ENCODE results near the gene CLEC4M. TPM values are rescaled to one million over a fixed set of nuclear protein-coding genes. Genes with fewer than 3 reads are reported as not detected.

Gene CLEC4M
- total and polyA plus RNA-seq, 2 of the 8 experiments (the other 6 are each of a cell fraction or from before 2014, with no cell fraction given), result not detected

DNA sequence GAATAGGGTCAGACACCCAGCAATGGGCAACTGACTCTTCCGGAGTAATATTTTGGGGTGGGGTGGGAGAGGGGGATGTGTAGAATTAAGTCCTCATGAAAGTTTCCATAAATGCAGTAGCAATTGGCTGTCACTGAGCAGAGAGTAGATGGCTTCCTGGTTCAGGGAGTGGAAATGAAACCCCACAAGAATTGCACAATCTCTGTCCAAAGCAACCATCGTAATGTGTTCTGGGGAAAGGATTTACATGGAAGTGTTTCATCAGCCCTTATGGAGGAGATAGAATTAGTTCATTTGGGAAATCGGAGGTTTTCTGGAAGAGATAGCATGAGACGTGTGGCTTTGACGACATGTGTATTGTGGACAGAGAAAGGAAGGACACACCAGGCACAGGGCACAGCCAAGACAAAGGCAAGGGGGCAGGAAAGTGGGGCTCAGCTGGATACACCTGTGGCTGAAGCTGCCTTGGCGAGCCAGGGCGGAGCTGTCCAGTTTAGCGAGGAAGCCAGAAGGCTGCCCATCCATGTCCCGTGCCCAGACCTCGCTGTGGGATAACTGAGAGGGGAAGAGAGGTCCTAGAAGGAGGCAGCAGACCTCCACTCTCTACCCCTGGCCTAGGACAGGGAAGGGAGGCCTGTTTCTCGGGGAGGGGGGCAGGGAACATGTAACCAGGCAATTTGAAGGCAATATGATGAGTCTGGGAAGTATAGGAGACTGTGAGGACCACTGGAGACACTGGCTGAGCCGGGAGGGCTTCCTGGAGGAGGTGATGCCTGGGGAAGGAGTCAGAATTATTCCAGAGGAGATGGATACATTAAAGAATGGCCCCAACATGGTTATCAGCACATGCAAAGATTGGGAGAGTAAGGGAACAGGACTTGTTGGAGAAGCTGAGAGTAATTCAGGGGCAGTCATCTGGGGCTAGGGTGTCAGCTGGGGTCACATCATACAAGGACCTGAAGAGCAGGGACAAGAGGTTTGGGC, 28.5 kb upstream of the CLEC4M start:
- H2BK120ac ChIP-seq (replicated peaks; ENCODE audit: low read depth, low read length), result no peak overlapping the region
- H4K8ac ChIP-seq (ENCODE audit: extremely low read depth, insufficient read depth, low read length), result no peak overlapping the region
- no peaks in the 10 kb centered on the region for H3K79me1 ChIP-seq (ENCODE audit: low read depth, low read length)
- no peak overlapping the region for H4K5ac ChIP-seq (ENCODE audit: insufficient read length, low read depth, low read length)
- WGBS, 2 experiments (ENCODE audit: extremely low coverage in 1 of 2, insufficient coverage in 1 of 2, insufficient read length in 1 of 2, insufficient replicate concordance in 2 of 2, low coverage in 1 of 2, low lambda C conversion rate in 2 of 2, missing lambda C conversion rate in 1 of 2), result 82% methylated on average over 11 of the region's 12 CpGs; no CpG with 5 or more reads in 1 of the 2 experiments
- TF ChIP-seq, protein P1, sequence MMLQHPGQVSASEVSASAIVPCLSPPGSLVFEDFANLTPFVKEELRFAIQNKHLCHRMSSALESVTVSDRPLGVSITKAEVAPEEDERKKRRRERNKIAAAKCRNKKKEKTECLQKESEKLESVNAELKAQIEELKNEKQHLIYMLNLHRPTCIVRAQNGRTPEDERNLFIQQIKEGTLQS (IDR thresholded peaks at IDR 0.05; ENCODE audit: insufficient read depth, low read depth, low read length), result no peak
- no peak for TF ChIP-seq BCL11A (IDR thresholded peaks at IDR 0.05; ENCODE audit: low read depth in 2 of 2, low read length in 2 of 2)
- no peak for TF ChIP-seq CEBPB (IDR thresholded peaks at IDR 0.05; ENCODE audit: low read depth, low read length)
- TF ChIP-seq SRF (IDR thresholded peaks at IDR 0.05; ENCODE audit: low read depth, low read length), result no peak
- no peak for TF ChIP-seq CHD2 (IDR thresholded peaks at IDR 0.05; ENCODE audit: low read length)
- TF ChIP-seq, protein P2, sequence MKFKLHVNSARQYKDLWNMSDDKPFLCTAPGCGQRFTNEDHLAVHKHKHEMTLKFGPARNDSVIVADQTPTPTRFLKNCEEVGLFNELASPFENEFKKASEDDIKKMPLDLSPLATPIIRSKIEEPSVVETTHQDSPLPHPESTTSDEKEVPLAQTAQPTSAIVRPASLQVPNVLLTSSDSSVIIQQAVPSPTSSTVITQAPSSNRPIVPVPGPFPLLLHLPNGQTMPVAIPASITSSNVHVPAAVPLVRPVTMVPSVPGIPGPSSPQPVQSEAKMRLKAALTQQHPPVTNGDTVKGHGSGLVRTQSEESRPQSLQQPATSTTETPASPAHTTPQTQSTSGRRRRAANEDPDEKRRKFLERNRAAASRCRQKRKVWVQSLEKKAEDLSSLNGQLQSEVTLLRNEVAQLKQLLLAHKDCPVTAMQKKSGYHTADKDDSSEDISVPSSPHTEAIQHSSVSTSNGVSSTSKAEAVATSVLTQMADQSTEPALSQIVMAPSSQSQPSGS (IDR thresholded peaks at IDR 0.05; ENCODE audit: low read length), result no peak
- no peak for TF ChIP-seq YY1 (IDR thresholded peaks at IDR 0.05; ENCODE audit: low read depth, low read length)
- TF ChIP-seq EGR1 (IDR thresholded peaks at IDR 0.05; ENCODE audit: borderline replicate concordance, low read depth, low read length), result no peak
- no peak for TF ChIP-seq KDM1A (IDR thresholded peaks at IDR 0.05; ENCODE audit: borderline replicate concordance, low read length)
- H3K18ac ChIP-seq (ENCODE audit: extremely low read depth, low read length), result no peak overlapping the region
- H3K4me1 ChIP-seq (replicated peaks in 1 of 4; ENCODE audit: control insufficient read depth in 3 of 4, insufficient read depth in 4 of 4, low read length in 3 of 4), result peaks cover 3 to 9% (median 6%) of the 10 kb centered on the region in 4 experiments; a peak in 6 of 7 replicates
- no peak overlapping the region for H2BK12ac ChIP-seq (ENCODE audit: low read depth, low read length)
- no peak overlapping the region for H4K91ac ChIP-seq (replicated peaks; ENCODE audit: insufficient read length, low read length)
- no peak overlapping the region for H3K4ac ChIP-seq (replicated peaks; ENCODE audit: insufficient read length, low read depth, low read length)
- POLR2A ChIA-PET (ENCODE audit: partially characterized antibody), result no interaction called here
- no peak overlapping the region for H2BK20ac ChIP-seq (ENCODE audit: low read length)
- no peaks in the 10 kb centered on the region for H3K9me3 ChIP-seq (ENCODE audit: insufficient read depth in 2 of 2, low read depth in 1 of 2, low read length in 1 of 2)
- H3K4me2 ChIP-seq (ENCODE audit: insufficient read depth in 1 of 2, low read depth in 2 of 2, low read length in 2 of 2), result no peak overlapping the region
- peaks cover 8% of the 10 kb centered on the region; the same call in 1 of the 2 replicates for H3K23me2 ChIP-seq (ENCODE audit: low read depth, low read length)
- H3K4me3 ChIP-seq (ENCODE audit: extremely low read depth in 1 of 4, insufficient read depth in 2 of 4, low read depth in 3 of 4, low read length in 4 of 4), result no peak overlapping the region
- no peak overlapping the region for H2BK5ac ChIP-seq (ENCODE audit: low read depth, low read length)
- no peaks in the 10 kb centered on the region for H3K36me3 ChIP-seq (ENCODE audit: control insufficient read depth in 2 of 4, insufficient read depth in 4 of 4, low read length in 3 of 4)
- no peak overlapping the region for H3K9ac ChIP-seq (replicated peaks in 1 of 4; ENCODE audit: extremely low read depth in 1 of 4, low read depth in 3 of 4, low read length in 3 of 4)
- no peak overlapping the region for H2BK15ac ChIP-seq (ENCODE audit: low read length)
- no peaks in the 10 kb centered on the region for H3K79me2 ChIP-seq (ENCODE audit: control insufficient read depth in 1 of 2, insufficient read depth in 2 of 2, low read length in 2 of 2)
- no peak overlapping the region for H3K27ac ChIP-seq (ENCODE audit: low read depth, low read length)
- H4K20me1 ChIP-seq (replicated peaks in 1 of 2; ENCODE audit: control insufficient read depth in 1 of 2, insufficient read depth in 2 of 2, low read length in 2 of 2), result peaks cover 0 to 3% of the 10 kb centered on the region in 2 experiments
- DNase-seq (ENCODE audit: low read depth in 1 of 2, low spot score in 2 of 2) (no peak), FAIRE-seq (no peak)
- peaks cover 18 to 31% (median 25%) of the 10 kb centered on the region in 4 experiments for H3K27me3 ChIP-seq (replicated peaks in 1 of 4; ENCODE audit: control insufficient read depth in 3 of 4, extremely low read depth in 1 of 4, insufficient read depth in 3 of 4, low read length in 3 of 4)
- no peak overlapping the region for H2AFZ ChIP-seq (ENCODE audit: low read length)
- H2AK5ac ChIP-seq (ENCODE audit: low read depth, low read length), result no peak overlapping the region
- no peak overlapping the region for H3K14ac ChIP-seq (ENCODE audit: insufficient read length)
- no peak overlapping the region for H3K23ac ChIP-seq (ENCODE audit: insufficient read length)
- H3K56ac ChIP-seq (replicated peaks; ENCODE audit: insufficient read length, low read depth, low read length), result no peak overlapping the region
- CTCF ChIA-PET (ENCODE audit: partially characterized antibody), result no interaction called here

All from H1 (cell line).